Choroid plexus epithelial cell (primary cell): ENCODE results near the gene OMA1.

Experiments used
- DNase-seq: peaks from one replicate; pipeline ENCODE4 v3.0.0-alpha.2; 2010; ENCODE audit warnings: low read depth
- H3K4me3 ChIP-seq: 2 replicates; pipeline ENCODE4 v1.5.1; 2011; ENCODE audit warnings: low read depth, mild to moderate bottlenecking, control low read depth, low read length, moderate library complexity
- TF ChIP-seq, protein P1 (sequence below): conservative IDR thresholded peaks from 2 replicates; pipeline ENCODE4 v1.5.1; 2011; ENCODE audit warnings: low read depth, mild to moderate bottlenecking, control low read depth, inconsistent platforms, low read length, moderate library complexity

The OMA1 gene

DNA sequence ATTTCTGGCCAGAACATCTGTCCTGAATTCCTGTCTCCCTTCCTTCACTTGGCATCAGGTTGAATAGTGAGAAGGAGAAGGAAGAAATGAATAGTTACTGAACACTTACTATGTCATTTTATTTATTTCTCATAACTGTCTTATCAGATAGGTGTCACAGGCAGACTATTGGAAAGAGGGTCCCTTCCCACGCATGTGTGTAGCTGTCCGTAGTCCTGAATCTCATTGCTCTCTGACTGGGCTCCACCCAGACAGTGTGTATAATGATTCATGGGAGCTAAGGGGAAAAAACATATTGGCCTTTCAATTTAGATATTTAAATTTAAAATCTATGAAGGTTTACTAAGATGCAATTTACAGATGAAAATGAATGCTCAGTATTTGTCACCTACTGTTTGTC lies 86.1 kb downstream of the OMA1 start:
- TF ChIP-seq, protein P1, sequence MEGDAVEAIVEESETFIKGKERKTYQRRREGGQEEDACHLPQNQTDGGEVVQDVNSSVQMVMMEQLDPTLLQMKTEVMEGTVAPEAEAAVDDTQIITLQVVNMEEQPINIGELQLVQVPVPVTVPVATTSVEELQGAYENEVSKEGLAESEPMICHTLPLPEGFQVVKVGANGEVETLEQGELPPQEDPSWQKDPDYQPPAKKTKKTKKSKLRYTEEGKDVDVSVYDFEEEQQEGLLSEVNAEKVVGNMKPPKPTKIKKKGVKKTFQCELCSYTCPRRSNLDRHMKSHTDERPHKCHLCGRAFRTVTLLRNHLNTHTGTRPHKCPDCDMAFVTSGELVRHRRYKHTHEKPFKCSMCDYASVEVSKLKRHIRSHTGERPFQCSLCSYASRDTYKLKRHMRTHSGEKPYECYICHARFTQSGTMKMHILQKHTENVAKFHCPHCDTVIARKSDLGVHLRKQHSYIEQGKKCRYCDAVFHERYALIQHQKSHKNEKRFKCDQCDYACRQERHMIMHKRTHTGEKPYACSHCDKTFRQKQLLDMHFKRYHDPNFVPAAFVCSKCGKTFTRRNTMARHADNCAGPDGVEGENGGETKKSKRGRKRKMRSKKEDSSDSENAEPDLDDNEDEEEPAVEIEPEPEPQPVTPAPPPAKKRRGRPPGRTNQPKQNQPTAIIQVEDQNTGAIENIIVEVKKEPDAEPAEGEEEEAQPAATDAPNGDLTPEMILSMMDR, result no peak
- DNase-seq, result peak; percentile 38
- no peak overlapping the region for H3K4me3 ChIP-seq

DNA sequence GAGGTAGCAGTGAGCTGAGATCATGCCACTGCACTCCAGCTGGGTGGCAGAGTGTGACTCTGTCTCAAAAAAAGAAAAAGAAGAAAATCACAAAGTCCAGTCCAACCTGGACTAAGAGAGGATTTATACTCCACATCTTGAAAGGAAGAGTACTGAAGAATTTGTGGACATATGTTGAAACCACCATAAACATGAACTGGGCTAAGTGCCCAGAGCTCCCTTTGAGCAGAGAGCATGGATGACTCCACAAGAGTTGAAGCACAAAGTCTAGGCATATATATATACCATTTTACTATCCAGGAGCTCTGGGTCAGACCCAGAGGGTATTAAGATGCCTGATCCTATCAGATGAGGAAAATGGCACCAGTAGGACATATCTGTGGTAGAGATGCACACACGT lies 86.6 kb downstream of the OMA1 start:
- DNase-seq, result peak; percentile 33

DNA sequence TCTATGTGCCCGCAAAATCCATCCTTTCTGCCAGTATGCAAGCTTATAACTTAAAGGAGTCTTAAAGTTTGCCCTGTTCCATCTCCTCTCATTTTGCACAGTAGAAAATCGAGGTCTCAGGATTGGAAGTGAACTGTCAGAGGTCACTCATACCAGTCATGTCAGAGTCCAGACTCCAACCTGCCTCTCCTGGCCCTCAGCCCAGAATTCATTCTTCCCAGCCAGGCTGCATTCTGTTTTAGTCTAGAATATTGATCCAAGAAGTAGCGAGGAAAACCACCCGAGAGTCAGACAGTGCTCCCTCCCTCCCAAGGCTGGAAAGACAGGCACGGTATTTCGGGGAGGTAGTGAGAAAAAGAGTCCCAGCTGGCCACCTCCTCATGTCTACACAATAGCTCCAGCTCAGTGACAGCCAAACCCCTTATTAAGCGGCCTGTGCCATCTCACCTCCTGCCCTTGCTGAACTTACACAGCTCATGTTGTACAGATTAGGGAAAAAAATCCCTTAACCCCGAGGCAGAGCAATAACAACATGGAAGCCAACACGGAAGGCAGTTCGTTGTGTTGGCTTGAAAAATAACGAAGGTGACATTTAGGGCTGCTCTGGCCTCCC lies 89.4 kb downstream of the OMA1 start:
- peak; percentile 20 for DNase-seq
- TF ChIP-seq, protein P1, result no peak
- no peak overlapping the region for H3K4me3 ChIP-seq

More for the DNA sequence above, 86.6 kb downstream of the OMA1 start:
- TF ChIP-seq, protein P1, result no peak
- H3K4me3 ChIP-seq, result no peak overlapping the region

DNA sequence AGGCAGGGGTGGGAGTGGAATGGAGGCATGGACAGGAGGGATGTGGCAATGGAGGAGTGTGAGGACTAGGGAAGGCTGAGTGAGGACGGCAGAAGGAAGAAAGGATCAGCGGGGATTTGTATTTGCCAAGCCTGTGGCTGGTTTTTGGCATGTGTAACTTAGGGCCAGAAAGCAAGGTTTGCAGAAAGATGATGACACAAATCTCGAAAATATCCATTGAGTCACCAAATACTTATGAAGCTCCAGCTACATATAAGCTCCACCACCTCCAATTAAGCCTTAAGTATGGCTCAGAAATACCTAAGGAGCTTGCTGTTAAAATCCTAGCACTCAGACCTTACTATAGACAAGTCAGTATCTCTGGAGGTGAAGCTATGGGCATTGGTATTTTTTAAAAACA lies 90.1 kb downstream of the OMA1 start:
- H3K4me3 ChIP-seq, result no peak overlapping the region
- DNase-seq, result peak; percentile 14
- TF ChIP-seq, protein P1, result no peak

DNA sequence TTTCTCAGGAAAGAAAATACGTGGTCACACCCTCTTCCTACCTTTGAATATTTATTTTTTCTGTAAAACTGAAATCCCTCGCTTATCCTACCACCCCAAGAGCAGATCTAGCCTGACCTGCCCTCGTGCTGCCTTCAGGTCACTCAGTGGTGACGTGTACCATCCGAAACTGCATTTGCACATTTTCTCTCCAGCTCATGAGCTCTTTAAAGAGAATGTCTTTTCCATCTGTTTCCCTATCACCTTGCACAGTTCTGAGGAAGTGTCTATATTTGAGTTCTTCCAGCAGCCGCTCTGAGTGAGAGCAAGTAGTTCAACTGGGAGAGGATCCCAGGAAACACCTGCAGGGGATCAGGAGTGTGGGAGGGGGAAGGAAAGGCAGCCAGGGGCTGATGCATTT lies 91.7 kb downstream of the OMA1 start:
- H3K4me3 ChIP-seq, result no peak overlapping the region
- TF ChIP-seq, protein P1, result no peak
- DNase-seq, result no peak

DNA sequence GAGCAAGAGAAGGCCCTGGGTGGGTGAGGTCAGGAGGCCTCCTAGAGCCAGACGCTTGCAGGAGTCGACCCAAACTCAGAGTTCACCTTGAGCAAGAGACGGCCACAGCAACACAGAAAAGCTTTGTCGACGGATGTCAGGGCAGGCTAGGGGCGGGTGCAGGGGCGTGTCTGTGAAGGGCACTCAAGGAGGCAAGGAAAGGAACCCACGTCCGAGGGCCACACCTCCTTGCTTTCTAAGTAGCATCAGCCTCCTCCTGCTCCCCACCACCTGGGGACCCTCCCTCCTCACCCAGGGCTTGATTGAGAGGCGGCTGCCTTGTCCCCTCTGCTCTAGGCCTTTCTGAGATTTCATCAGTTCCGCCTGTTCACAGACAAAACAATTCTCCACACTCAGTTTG lies 92.1 kb downstream of the OMA1 start:
- no peak overlapping the region for H3K4me3 ChIP-seq
- no peak for DNase-seq
- TF ChIP-seq, protein P1, result no peak

DNA sequence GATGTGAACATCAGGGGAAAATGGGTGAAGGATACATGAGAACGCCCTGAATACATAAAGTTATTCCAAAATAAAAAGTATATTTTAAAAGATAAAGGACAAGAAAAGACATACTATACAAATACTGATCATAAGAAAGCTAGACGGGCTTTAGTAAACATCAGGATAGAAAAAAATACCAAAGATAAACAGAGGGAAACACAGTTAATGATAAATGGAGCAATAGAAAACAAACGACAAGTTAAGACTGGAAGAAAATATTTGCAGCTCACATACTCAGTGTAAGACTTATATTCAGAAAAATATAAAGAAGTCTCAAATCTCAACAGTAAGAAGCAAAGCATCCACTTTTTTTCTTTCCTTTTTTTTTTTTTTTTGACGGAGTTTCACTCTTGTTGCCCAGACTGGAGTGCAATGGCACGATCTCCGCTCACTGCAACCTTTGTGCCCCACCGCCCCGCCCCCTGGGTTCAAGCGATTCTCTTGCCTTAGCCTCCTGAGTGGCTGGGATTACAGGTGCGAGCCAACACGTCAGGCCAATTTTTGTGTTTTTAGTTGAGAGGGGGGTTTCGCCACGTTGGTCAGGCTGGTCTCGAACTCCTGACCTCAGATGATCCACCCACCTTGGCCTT lies 94.8 kb downstream of the OMA1 start:
- no peak for DNase-seq
- no peak overlapping the region for H3K4me3 ChIP-seq
- TF ChIP-seq, protein P1, result no peak
